Activated T-cell treated with anti-CD3 and anti-CD28 coated beads for 24 hours (primary cell): ENCODE data around the gene CDYL.

Experiments
- DNase-seq: peaks from one replicate; pipeline ENCODE4 v3.0.0-alpha.2; 2020; ENCODE audit warnings: low read depth

Gene CDYL

GRCh38 chr6:4908062-4908461, 131.9 kb downstream of the CDYL start:
- DNase-seq = no peak

DNA sequence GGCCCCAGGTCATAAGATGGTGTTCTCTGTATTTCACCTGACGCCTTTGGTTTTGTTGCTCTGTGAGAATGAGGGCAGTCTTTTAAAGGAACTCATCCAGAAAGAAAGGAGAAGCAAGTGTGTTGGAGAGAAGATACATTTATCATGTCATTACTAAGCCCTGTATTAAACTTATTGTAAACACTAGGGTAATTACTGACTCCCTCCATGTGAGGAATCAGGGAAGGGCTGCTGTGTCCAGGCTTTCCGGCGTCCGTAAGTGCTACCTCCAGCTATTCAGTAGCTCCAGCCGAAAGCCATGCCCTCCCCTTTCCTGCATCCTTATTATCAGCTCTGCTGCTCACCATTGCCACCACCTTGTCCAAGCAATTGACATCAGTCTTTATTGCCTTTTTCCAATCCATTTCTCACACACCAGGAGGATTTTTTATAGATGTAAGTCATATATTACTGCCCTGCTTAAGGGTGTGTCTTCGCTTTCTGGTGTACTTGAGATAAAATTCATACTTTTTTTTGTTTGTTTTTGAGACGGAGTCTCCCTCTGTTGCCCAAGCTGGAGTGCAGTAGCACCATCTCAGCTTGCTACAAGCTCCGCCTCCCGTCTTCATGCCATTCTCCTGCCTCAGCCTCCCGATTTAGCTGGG, 133.0 kb downstream of the CDYL start:
- no peak for DNase-seq

DNA sequence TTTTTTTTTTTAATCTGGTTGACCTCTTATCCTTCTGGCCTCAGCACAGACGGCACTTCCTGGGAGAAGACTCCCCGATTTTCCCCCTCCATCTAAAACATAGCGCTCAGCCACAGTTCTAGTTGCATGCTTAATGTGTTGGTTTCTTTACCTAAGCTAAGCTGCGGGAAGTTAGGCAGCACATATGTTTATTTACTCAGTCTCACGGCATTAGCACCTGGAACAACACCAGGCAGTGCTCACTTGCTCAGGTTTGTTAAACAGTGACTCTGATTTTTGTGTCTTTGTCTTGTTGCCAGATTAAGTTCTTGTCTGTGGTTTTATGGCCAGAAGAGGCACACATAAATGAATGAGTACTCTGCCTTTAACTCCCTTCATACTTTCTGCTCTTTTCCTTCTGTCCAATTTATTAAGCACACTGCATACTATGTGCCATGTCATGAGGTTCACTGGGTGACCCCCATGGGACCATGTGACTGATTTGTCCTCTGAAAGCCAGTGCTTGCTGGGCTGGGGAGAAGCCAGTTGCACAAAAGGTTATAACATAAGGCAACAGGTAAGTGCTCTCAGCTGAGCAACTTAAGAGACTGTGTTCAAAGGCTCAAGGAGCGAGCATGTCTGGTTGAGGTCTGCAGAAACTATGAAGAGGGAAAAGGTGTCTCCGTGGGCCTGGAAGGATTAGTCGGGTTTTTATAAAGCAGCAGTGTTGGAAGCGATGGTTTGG, 134.0 kb downstream of the CDYL start:
- no peak for DNase-seq

GRCh38 chr6:4912559-4912958, 136.4 kb downstream of the CDYL start:
- no peak for DNase-seq

DNA sequence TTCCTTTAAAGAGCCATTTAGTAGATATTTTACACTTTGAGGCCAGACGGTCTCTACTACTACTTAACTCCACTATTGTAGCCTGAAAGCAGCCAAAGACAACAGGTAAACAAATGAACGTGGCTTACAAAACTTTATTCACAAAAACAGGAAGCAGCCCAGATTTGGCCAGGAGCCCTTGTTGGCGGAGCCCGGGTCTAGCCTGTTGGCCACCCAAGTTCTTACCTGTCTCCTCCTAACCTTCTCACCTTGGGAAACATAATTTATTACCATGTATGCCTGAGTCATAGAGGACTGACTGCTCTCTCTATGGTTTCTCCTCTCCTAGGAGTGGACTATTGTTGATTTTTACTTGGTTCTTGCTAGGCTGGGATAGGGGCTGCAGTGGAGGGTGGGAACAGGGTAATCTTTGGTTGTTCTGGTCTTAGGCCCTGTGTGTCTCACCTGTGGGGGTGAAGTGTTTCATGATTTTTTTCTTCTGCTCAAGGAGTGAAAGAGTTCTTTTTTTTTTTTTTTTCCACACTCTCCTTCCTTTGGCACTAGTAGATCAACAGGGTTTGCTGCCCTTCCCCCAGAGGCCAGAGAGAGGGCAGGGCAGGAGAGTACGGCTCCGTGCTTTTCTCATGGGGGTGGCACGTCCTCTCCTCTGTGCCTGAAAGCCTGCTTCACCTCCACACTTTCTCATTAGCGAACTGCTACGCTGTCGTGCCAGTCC, 137.7 kb downstream of the CDYL start:
- DNase-seq = no peak

DNA sequence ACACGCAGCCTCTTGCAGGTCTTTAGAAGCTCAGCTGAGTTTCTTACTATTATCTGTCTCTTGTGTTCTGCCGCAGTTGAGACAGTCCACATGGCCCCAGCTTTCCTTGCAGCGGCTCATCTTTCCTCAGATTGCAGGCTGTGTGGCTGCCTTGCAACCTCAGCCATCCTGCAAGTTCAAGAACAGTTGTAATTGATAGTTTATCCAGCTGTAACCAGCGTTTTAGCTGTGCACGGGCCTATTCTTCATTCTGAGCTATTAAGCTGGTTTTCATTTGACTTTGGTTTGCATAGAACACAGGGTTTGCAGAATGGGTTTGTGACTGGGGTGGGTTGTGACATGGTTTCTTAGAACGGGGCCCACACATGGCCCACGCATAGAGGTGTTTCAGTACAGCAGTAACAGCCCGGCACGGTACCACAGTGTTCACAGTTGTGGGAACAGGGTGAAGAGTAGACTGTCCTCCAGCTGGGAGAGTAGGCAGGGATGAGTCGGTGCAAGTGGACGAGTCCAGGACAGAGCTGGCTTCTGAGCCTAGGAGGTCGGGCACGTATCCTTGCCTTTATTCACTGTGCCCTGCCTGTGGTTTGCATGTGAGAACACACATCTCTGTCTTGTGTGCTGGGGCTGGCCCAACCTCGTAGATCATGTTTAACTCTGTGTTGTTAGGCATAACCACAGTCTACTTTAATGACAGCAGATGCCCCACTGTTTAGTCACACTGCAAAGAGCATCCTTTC, 138.4 kb downstream of the CDYL start:
- no peak for DNase-seq

- no peak for DNase-seq
These were observed 140.9 kb downstream of the CDYL start for GRCh38 chr6:4916954-4917561.

DNA sequence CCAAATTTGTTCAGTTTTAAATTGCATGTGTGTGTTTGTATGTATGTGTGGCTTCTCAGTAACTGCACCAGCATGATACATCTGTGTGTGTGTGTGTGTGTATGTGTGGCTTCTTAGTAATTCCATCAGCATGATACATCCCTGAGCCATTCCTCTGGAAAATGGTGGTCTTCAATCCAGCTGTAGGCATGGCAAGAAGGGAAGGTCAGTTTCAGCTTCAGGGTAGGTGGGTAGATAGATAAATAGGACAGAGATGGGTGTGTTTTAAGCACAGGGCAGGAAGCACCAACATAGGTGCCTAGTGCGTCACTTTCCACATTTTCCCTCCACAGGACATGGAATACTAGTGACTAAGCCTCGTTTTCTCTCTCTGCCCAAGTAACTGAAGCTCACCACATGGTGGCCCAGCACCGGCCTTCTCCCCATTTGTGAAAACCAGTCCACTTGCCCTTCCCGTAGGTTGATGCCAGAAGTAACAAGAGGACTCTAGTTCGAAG, 144.8 kb downstream of the CDYL start:
- no peak for DNase-seq

DNA sequence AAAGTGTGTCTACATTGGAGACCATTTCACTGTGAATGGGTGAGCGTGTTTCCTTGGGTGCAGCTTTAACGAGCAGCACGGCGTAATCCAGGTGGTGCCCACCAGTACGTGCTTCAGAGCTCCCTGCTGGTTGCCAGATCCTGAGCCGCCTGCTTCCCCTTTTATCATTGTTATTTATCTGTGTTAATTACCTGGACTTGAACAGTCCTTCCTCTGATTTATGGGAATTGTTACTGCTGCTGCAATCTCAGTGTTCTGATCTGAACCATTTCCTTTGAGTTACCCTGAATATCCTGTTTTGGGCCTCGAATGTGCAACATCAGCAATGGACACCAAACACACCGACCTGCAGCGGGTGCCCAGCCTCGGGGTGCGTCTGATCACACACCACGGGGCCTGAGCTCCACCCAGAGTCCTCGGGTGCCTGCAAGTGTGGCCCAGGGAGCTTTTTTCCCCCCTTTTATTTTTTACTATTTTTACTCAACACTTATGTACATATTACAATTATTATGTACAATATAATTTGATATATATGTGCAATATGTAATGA, 146.4 kb downstream of the CDYL start:
- DNase-seq = no peak

- no peak for DNase-seq
These were observed 146.9 kb downstream of the CDYL start for GRCh38 chr6:4923081-4923480.

DNA sequence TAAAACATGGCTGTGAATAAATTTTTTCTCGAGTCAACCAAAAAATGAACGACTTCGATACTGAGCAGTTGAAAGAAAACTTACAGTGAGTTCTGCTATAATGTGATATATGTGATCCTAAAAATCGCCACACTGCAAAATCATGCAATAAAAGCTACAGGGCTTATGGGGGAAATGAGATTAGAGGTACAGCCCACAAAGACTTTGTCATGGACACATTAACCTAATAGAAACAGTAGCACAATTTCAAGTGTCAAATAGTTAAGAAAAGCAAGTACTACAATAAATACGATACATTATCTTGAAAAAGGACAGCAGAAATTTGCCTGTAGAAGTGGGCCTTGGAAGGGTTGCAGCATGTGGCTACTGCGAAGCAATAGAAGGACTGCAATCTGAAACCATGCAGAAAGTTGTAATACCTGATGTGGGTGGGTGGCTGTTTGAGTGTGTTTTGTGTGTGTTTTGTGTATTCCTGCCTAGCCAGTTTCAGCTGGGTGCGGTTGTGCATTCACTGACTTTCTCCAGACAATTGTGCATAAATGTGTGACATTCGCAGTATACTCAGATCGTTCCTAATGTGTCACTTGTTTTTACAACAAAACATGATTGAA, 148.6 kb downstream of the CDYL start:
- no peak for DNase-seq

GRCh38 chr6:4925580-4925979, 149.4 kb downstream of the CDYL start:
- no peak for DNase-seq

GRCh38 chr6:4928426-4928825, 152.2 kb downstream of the CDYL start:
- DNase-seq = no peak

DNA sequence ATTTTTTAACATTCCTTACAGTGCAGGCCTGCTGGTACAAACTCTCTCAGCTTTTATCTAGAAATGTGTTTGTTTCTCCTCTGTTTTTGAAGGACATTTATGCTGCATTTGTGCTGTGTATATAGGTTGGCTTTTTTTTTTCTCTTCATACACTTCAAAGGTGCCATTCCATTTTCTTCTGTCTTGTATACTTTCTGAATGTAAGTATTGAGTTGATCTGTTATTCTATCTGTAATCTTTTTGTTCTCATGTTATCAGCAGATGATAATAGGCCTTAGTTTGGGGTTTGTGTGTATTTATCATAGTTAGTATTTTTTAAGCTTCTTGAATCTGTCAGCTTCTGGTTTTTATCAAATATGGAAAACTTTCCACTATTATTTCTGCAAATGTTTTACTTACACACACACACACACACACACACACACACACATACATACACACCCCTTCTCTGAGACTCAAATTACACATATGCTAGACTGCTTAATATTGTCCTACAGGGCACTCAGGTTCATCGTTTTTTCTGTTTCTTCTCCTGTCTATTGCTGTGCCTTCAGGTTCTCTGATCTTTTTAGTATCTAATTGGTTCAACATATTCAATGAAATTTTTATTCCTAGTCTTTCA, 153.0 kb downstream of the CDYL start:
- DNase-seq = no peak

- no peak for DNase-seq
These were observed 154.0 kb downstream of the CDYL start for GRCh38 chr6:4930025-4930691.

- DNase-seq = no peak
These were observed 155.5 kb downstream of the CDYL start for GRCh38 chr6:4931530-4932227.

DNA sequence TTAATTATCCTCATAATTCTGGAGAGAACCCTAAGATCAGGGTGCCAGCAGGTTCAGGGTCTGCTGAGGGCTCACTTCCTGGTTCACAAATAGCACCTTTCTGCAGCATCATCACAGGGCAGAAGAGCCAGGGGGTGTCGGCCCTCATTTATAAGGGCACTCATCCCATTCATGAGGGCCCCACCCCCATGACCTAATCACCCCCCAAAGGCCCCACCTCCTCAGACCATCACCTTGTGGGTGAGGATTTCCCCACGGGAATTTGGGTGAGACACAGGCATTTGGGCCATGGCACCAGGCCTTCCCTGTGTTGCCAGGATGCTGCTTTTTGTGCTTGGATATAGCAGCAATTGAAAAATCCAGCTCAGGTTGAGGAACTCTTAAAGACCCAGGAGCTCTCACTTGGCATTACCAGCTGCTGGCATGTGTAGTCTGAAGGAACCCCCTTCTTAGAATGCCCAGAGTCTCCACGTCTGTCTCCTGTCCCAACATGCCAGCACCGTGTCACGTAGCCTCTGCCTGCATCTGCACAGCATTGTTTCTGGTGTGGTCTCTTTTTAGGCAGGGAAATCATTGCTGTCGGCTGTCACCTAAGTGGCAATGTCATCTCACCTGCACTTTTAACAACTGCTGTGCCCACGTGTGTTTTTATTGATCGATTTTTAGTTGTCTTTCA, 156.2 kb downstream of the CDYL start:
- DNase-seq = no peak

DNA sequence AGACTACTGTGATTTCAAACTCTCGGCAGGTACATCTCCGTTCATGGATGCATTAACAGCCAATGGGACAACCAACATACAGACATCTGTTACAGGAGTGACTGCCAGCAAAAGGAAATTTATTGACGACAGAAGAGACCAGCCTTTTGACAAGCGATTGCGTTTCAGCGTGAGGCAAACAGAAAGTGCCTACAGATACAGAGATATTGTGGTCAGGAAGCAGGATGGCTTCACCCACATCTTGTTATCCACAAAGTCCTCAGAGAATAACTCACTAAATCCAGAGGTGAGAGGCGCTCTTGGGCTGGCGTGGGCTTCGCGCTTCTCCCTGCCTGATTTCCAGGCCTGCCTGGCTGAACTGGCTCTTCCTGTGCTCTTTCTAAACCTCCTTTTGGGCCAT, 159.3 kb downstream of the CDYL start:
- no peak for DNase-seq
